ENCODE results near the gene ERRFI1.

ERRFI1 gene

GRCh38 chr1:8031176-8031785 lies 5.2 kb upstream of the ERRFI1 start:
- H3K4me1 Mint-ChIP-seq, result peaks cover 7% of the 10 kb centered on the region in 2 donors
- H3K27ac Mint-ChIP-seq, result no peak overlapping the region
- H3K27me3 Mint-ChIP-seq, result peaks cover 16 to 23% of the 10 kb centered on the region in 2 donors
- ATAC-seq (replicated peaks) (no peak), DNase-seq (no peak)
- H3K36me3 Mint-ChIP-seq, result peaks cover 4 to 6% of the 10 kb centered on the region in 2 donors
- H3K4me3 Mint-ChIP-seq, result no peak overlapping the region
- H3K9me3 Mint-ChIP-seq, result no peaks in the 10 kb centered on the region

GRCh38 chr1:8028571-8028910 lies 2.4 kb upstream of the ERRFI1 start:
- Mint-ChIP-seq H3K9me3 (no peaks in the 10 kb centered on the region), H3K27me3 (peaks cover 21 to 26% of the 10 kb centered on the region in 2 donors), H3K4me1 (peaks cover 11 to 14% of the 10 kb centered on the region in 2 donors), H3K36me3 (peaks cover 4 to 7% of the 10 kb centered on the region in 2 donors), H3K4me3 (no peak overlapping the region), H3K27ac (no peak overlapping the region)
- ATAC-seq (replicated peaks), result no peak
- no peak for DNase-seq

- Mint-ChIP-seq H3K36me3 (peaks cover 4 to 7% of the 10 kb centered on the region in 2 donors), H3K9me3 (no peaks in the 10 kb centered on the region), H3K4me1 (peaks cover 11 to 14% of the 10 kb centered on the region in 2 donors), H3K27ac (no peak overlapping the region), H3K4me3 (no peak overlapping the region), H3K27me3 (peaks cover 17 to 21% of the 10 kb centered on the region in 2 donors)
- ATAC-seq (replicated peaks) (no peak), DNase-seq (no peak)
Measured at GRCh38 chr1:8027748-8028570, 1.9 kb upstream of the ERRFI1 start.

GRCh38 chr1:8026976-8027747 lies 1.1 kb upstream of the ERRFI1 start:
- H3K27me3 Mint-ChIP-seq, result peaks cover 17 to 20% of the 10 kb centered on the region in 2 donors

GRCh38 chr1:8025671-8026144 lies 401 bp downstream of the ERRFI1 start:
- Mint-ChIP-seq H3K4me3 (peak overlapping the region; percentile 84 to 87), H3K27me3 (peaks cover 17 to 20% of the 10 kb centered on the region in 2 donors), H3K4me1 (peaks cover 11 to 14% of the 10 kb centered on the region in 2 donors), H3K36me3 (peaks cover 4 to 7% of the 10 kb centered on the region in 2 donors), H3K27ac (peak overlapping the region; percentile 86), H3K9me3 (no peaks in the 10 kb centered on the region)
- ATAC-seq (replicated peaks) (peak; percentile 27 to 28), DNase-seq (no peak)

More at GRCh38 chr1:8026976-8027747, 1.1 kb upstream of the ERRFI1 start:
- peak overlapping the region; percentile 69 for H3K27ac Mint-ChIP-seq
- H3K9me3 Mint-ChIP-seq, result no peaks in the 10 kb centered on the region
- DNase-seq (no peak), ATAC-seq (replicated peaks) (no peak)
- peaks cover 4 to 7% of the 10 kb centered on the region in 2 donors for H3K36me3 Mint-ChIP-seq
- H3K4me1 Mint-ChIP-seq, result peaks cover 11 to 14% of the 10 kb centered on the region in 2 donors
- peak overlapping the region; percentile 79 to 86 for H3K4me3 Mint-ChIP-seq

- peaks cover 4 to 7% of the 10 kb centered on the region in 2 donors for H3K36me3 Mint-ChIP-seq
- DNase-seq, result no peak
Measured at GRCh38 chr1:8025061-8025670, 943 bp downstream of the ERRFI1 start.

GRCh38 chr1:8024329-8024728 lies 1.8 kb downstream of the ERRFI1 start:
- DNase-seq, result no peak
- no peak overlapping the region for H3K4me3 Mint-ChIP-seq

More at GRCh38 chr1:8025061-8025670, 943 bp downstream of the ERRFI1 start:
- ATAC-seq (replicated peaks), result no peak
- Mint-ChIP-seq H3K27me3 (peaks cover 17 to 20% of the 10 kb centered on the region in 2 donors), H3K27ac (peak overlapping the region; percentile 86), H3K4me1 (peaks cover 11 to 14% of the 10 kb centered on the region in 2 donors), H3K9me3 (no peaks in the 10 kb centered on the region), H3K4me3 (peak overlapping the region; percentile 84 to 87)

GRCh38 chr1:8023995-8024313 lies 2.2 kb downstream of the ERRFI1 start:
- Mint-ChIP-seq H3K4me3 (no peak overlapping the region), H3K36me3 (peaks cover 4 to 7% of the 10 kb centered on the region in 2 donors), H3K27ac (no peak overlapping the region), H3K4me1 (peaks cover 11 to 14% of the 10 kb centered on the region in 2 donors), H3K27me3 (peaks cover 20 to 22% of the 10 kb centered on the region in 2 donors), H3K9me3 (no peaks in the 10 kb centered on the region)
- no peak for ATAC-seq (replicated peaks)
- DNase-seq, result no peak

More at GRCh38 chr1:8024329-8024728, 1.8 kb downstream of the ERRFI1 start:
- ATAC-seq (replicated peaks), result no peak
- Mint-ChIP-seq H3K36me3 (peaks cover 4 to 7% of the 10 kb centered on the region in 2 donors), H3K9me3 (no peaks in the 10 kb centered on the region), H3K4me1 (peaks cover 11 to 14% of the 10 kb centered on the region in 2 donors), H3K27ac (no peak overlapping the region), H3K27me3 (peaks cover 18 to 20% of the 10 kb centered on the region in 2 donors)

GRCh38 chr1:8023287-8023994 lies 2.7 kb downstream of the ERRFI1 start:
- Mint-ChIP-seq H3K36me3 (peaks cover 4 to 7% of the 10 kb centered on the region in 2 donors), H3K4me3 (no peak overlapping the region), H3K9me3 (no peaks in the 10 kb centered on the region), H3K27ac (no peak overlapping the region), H3K27me3 (peaks cover 20 to 25% of the 10 kb centered on the region in 2 donors), H3K4me1 (peaks cover 11 to 14% of the 10 kb centered on the region in 2 donors)
- ATAC-seq (replicated peaks), result no peak
- no peak for DNase-seq

- no peak for ATAC-seq (replicated peaks)
- Mint-ChIP-seq H3K9me3 (no peaks in the 10 kb centered on the region), H3K36me3 (peaks cover 4 to 7% of the 10 kb centered on the region in 2 donors), H3K27me3 (peaks cover 26 to 30% of the 10 kb centered on the region in 2 donors), H3K4me3 (no peak overlapping the region), H3K27ac (no peak overlapping the region), H3K4me1 (peaks cover 11 to 14% of the 10 kb centered on the region in 2 donors)
- no peak for DNase-seq
Measured at GRCh38 chr1:8022395-8023286, 3.5 kb downstream of the ERRFI1 start.

- no peak for DNase-seq
- peaks cover 25 to 28% of the 10 kb centered on the region in 2 donors for H3K27me3 Mint-ChIP-seq
- no peak overlapping the region for H3K27ac Mint-ChIP-seq
- no peak overlapping the region for H3K4me3 Mint-ChIP-seq
- peaks cover 2 to 6% of the 10 kb centered on the region in 2 donors for H3K36me3 Mint-ChIP-seq
- H3K4me1 Mint-ChIP-seq, result peaks cover 9 to 12% of the 10 kb centered on the region in 2 donors
- no peak for ATAC-seq (replicated peaks)
- no peaks in the 10 kb centered on the region for H3K9me3 Mint-ChIP-seq
Measured at GRCh38 chr1:8021676-8022266, 4.3 kb downstream of the ERRFI1 start.

GRCh38 chr1:8020032-8020431 lies 6.1 kb downstream of the ERRFI1 start:
- no peaks in the 10 kb centered on the region for H3K36me3 Mint-ChIP-seq
- peaks cover 20 to 28% of the 10 kb centered on the region in 2 donors for H3K27me3 Mint-ChIP-seq
- no peaks in the 10 kb centered on the region for H3K9me3 Mint-ChIP-seq
- ATAC-seq (replicated peaks) (no peak), DNase-seq (no peak)
- no peak overlapping the region for H3K27ac Mint-ChIP-seq
- no peak overlapping the region for H3K4me3 Mint-ChIP-seq
- H3K4me1 Mint-ChIP-seq, result peaks cover under 1 to 1% of the 10 kb centered on the region in 2 donors

Data from stimulated activated naive B cell treated with anti-CD40 and anti-IgM and Interleukin-4, amounts not matched to agents 10 μg/mL and 1 μg/mL and 100 μg/mL, for 72 hours (primary cell).